ENCODE results near the gene PCAT7. TPM values are rescaled to one million over a fixed set of nuclear protein-coding genes. Genes with fewer than 3 reads are reported as not detected.
"Not testable (repeated sequence)": the region's sequence is repeated elsewhere in the genome, so short reads cannot be mapped to it uniquely, and the experiment has no call there.

PCAT7 gene
- total and polyA plus RNA-seq, 7 donors: 0.12 to 0.62 (median 0.42) TPM; not detected in 2

GRCh38 chr9:94557376-94557775 is 2.5 kb downstream of the PCAT7 start:
- no peaks in the 10 kb centered on the region for H3K9me3 ChIP-seq
- H3K27ac ChIP-seq: no peak overlapping the region
- no peaks in the 10 kb centered on the region for H3K27me3 ChIP-seq (ENCODE audit: insufficient read depth in 3 of 3, low read length in 2 of 3)
- no peak for TF ChIP-seq CTCF (IDR thresholded peaks at IDR 0.05)
- intact Hi-C loops (cut with DNase I): no loop called here
- no peaks in the 10 kb centered on the region for H3K4me1 ChIP-seq
- H3K4me3 ChIP-seq: no peak overlapping the region
- H3K36me3 ChIP-seq (ENCODE audit: insufficient read depth in 1 of 2, low read depth in 1 of 2): peaks cover 0 to 11% of the 10 kb centered on the region in 2 donors
- ATAC-seq (no peak), DNase-seq (no peak)
- WGBS, 3 donors: 63 to 87% (median 77%) methylated on average over 4 of the region's 4 CpGs

- H3K27me3 ChIP-seq (ENCODE audit: insufficient read depth in 3 of 3, low read length in 2 of 3): no peaks in the 10 kb centered on the region
- no peaks in the 10 kb centered on the region for H3K4me1 ChIP-seq
- WGBS, 3 donors: 92 to 96% (median 94%) methylated on average over 6 of the region's 6 CpGs
- ATAC-seq (no peak), DNase-seq (no peak)
- no peak overlapping the region for H3K27ac ChIP-seq
- TF ChIP-seq CTCF (IDR thresholded peaks at IDR 0.05): no peak
- no peak overlapping the region for H3K4me3 ChIP-seq
- H3K9me3 ChIP-seq: no peaks in the 10 kb centered on the region
- intact Hi-C loops (cut with DNase I): no loop called here
- peaks cover 0 to 17% of the 10 kb centered on the region in 2 donors for H3K36me3 ChIP-seq (ENCODE audit: insufficient read depth in 1 of 2, low read depth in 1 of 2)
Observed at GRCh38 chr9:94560237-94560636, 5.4 kb downstream of the PCAT7 start.

GRCh38 chr9:94563548-94563947 is 8.7 kb downstream of the PCAT7 start:
- Histone ChIP-seq H3K9me3 (no peaks in the 10 kb centered on the region), H3K27me3 (ENCODE audit: insufficient read depth in 3 of 3, low read length in 2 of 3) (no peaks in the 10 kb centered on the region), H3K4me1 (peaks cover under 1% of the 10 kb centered on the region), H3K4me3 (no peak overlapping the region), H3K27ac (no peak overlapping the region), H3K36me3 (ENCODE audit: insufficient read depth in 1 of 2, low read depth in 1 of 2) (peaks cover 0 to 28% of the 10 kb centered on the region in 2 donors)
- 80 to 89% (median 81%) methylated on average over 2 of the region's 2 CpGs for WGBS, 3 donors
- intact Hi-C loops (cut with DNase I): no loop called here
- ATAC-seq (no peak), DNase-seq (no peak)
- TF ChIP-seq CTCF (IDR thresholded peaks at IDR 0.05): no peak

DNA sequence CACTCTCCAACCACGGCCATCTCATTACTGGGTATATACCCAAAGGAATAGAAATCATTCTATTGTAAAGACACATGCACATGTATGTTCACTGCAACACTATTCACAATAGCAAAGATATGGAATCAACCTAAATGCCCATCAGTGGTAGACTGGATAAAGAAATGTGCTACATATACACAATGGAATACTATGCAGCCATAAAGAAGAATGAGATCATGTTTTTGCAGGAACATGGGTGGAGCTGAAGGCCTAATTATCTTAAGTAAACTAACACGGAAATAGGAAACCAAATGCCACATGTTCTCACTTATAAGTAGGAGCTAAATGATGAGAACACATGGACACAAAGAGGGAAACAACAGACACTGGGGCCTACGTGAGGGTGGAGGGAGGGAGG is 9.4 kb downstream of the PCAT7 start:
- H3K27me3 ChIP-seq (ENCODE audit: insufficient read depth in 3 of 3, low read length in 2 of 3); H3K4me3 ChIP-seq; DNase-seq; H3K9me3 ChIP-seq; intact Hi-C loops (cut with DNase I); H3K4me1 ChIP-seq; H3K27ac ChIP-seq; ATAC-seq: not testable (repeated sequence)
- 56 to 72% (median 63%) methylated on average over 3 of the region's 3 CpGs for WGBS, 3 donors
- H3K36me3 ChIP-seq (ENCODE audit: insufficient read depth in 1 of 2, low read depth in 1 of 2): peaks cover 0 to 21% of the 10 kb centered on the region in 2 donors

DNA sequence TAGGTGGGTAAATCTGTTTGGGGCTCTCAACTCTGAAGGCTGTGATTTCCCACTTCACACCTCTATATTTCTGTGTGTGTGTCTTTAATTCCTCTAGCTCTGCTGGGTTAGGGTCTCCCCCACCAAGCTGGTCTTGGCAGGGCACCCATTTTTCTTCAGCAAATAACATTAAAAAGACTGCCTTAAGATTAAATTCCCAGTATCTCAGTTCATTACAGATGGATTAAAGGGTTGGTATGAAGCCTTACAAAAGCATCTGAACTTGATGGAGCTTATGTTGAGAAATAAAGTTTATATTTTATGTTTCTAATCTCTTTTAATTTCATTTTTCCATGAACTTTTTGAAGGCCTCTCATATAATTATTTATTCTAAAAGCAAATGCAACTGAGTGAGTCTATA is 11.7 kb downstream of the PCAT7 start:
- ATAC-seq (no peak), DNase-seq (no peak)
- H3K36me3 ChIP-seq (ENCODE audit: insufficient read depth in 1 of 2, low read depth in 1 of 2): peaks cover 3 to 30% of the 10 kb centered on the region in 2 donors
- intact Hi-C loops (cut with DNase I): no loop called here
- TF ChIP-seq CTCF (IDR thresholded peaks at IDR 0.05): no peak
- H3K9me3 ChIP-seq: no peaks in the 10 kb centered on the region
- no peak overlapping the region for H3K27ac ChIP-seq
- H3K4me3 ChIP-seq: no peak overlapping the region
- H3K4me1 ChIP-seq: peaks cover 4% of the 10 kb centered on the region
- H3K27me3 ChIP-seq (ENCODE audit: insufficient read depth in 3 of 3, low read length in 2 of 3): no peaks in the 10 kb centered on the region

Measured in psoas muscle (tissue), 8 donors.